Neural progenitor cell (in vitro differentiated cells): Measurements from ENCODE around the gene CPNE4. TPM values are rescaled to one million over a fixed set of nuclear protein-coding genes. Genes with fewer than 3 reads are reported as not detected.

Source experiments
- DNase-seq: peaks from one replicate; pipeline ENCODE4 v3.0.0-alpha.2; 2016; ENCODE audit warnings: low spot score
- H2AFZ ChIP-seq: fragments of 200-600 bp; sonication (generic); replicated peaks from 2 replicates; pipeline ENCODE4 v1.6.1; 2016; ENCODE audit warnings: antibody characterized with exemption
- H3F3A ChIP-seq: fragments of 200-600 bp; sonication (generic); 2 replicates; pipeline ENCODE4 v1.6.1; 2016; ENCODE audit warnings: antibody characterized with exemption, low read depth
- H3K27ac ChIP-seq: fragments of 200-600 bp; sonication (generic); 2 replicates; pipeline ENCODE4 v1.5.1; 2016; ENCODE audit warnings: mild to moderate bottlenecking
- H3K27me3 ChIP-seq: fragments of 200-600 bp; sonication (generic); 2 replicates; pipeline ENCODE4 v1.6.1; 2016; ENCODE audit warnings: mild to moderate bottlenecking, moderate library complexity
- H3K36me3 ChIP-seq: fragments of 200-600 bp; sonication (generic); 2 replicates; pipeline ENCODE4 v1.5.1; 2016
- H3K4me1 ChIP-seq: fragments of 200-600 bp; sonication (generic); 2 replicates; pipeline ENCODE4 v1.6.1; 2016; ENCODE audit warnings: mixed run types
- H3K4me2 ChIP-seq: fragments of 200-600 bp; sonication (generic); 2 replicates; pipeline ENCODE4 v1.6.1; 2016
- H3K4me3 ChIP-seq: fragments of 200-600 bp; sonication (generic); 2 replicates; pipeline ENCODE4 v1.5.1; 2016
- H3K79me2 ChIP-seq: fragments of 200-600 bp; sonication (generic); 2 replicates; pipeline ENCODE4 v1.6.1; 2016; ENCODE audit warnings: low read depth
- H3K9ac ChIP-seq: fragments of 200-600 bp; sonication (generic); 2 replicates; pipeline ENCODE4 v1.6.1; 2016
- H3K9me3 ChIP-seq: fragments of 200-600 bp; sonication (generic); 2 replicates; pipeline ENCODE4 v1.5.1; 2016; ENCODE audit warnings: low read depth
- H4K20me1 ChIP-seq: fragments of 200-600 bp; sonication (generic); 2 replicates; pipeline ENCODE4 v1.6.1; 2016; ENCODE audit warnings: low read depth
- H3K27ac Mint-ChIP-seq: 3 replicates; pipeline ENCODE4 v1.8.0; 2021; ENCODE audit warnings: mixed read lengths
- H3K27me3 Mint-ChIP-seq: 2 replicates; pipeline ENCODE4 v1.8.0; 2022; ENCODE audit warnings: low read depth, mild to moderate bottlenecking, inconsistent platforms, moderate library complexity, mixed read lengths; ENCODE audit not compliant: insufficient read depth
- H3K36me3 Mint-ChIP-seq: 3 replicates; pipeline ENCODE4 v1.8.0; 2021; ENCODE audit warnings: mixed read lengths
- H3K4me1 Mint-ChIP-seq: 3 replicates; pipeline ENCODE4 v1.8.0; 2021; ENCODE audit warnings: mixed read lengths
- H3K4me3 Mint-ChIP-seq: 3 replicates; pipeline ENCODE4 v1.8.0; 2021; ENCODE audit warnings: mild to moderate bottlenecking, moderate library complexity, mixed read lengths
- H3K9me3 Mint-ChIP-seq: 3 replicates; pipeline ENCODE4 v1.8.0; 2020; ENCODE audit warnings: mixed read lengths
- EZH2 ChIP-seq: fragments of 200-600 bp; sonication (generic); IDR thresholded peaks from 2 replicates; pipeline ENCODE4 v1.6.1; 2017; ENCODE audit warnings: antibody characterized with exemption, mild to moderate bottlenecking, moderate library complexity
- EZH2phosphoT487 ChIP-seq: fragments of 200-600 bp; sonication (generic); IDR thresholded peaks from 2 replicates; pipeline ENCODE4 v1.6.1; 2017; ENCODE audit warnings: antibody characterized with exemption
- total RNA-seq: library from RNA; depleted of rRNA; stranded (reverse); fragments of >200 nt; gene quantifications from 2 replicates; pipeline ENCODE4 v1.2.3, GENCODE V29; 2015; ENCODE audit warnings: low replicate concordance
- TF ChIP-seq, protein P1 (sequence below): fragments of 200-600 bp; sonication (generic); IDR thresholded peaks from 2 replicates; pipeline ENCODE4 v1.5.1; 2017; ENCODE audit warnings: antibody characterized with exemption, mild to moderate bottlenecking

The CPNE4 gene
- total RNA-seq, 1 donor from 2014 or later: not detected

DNA sequence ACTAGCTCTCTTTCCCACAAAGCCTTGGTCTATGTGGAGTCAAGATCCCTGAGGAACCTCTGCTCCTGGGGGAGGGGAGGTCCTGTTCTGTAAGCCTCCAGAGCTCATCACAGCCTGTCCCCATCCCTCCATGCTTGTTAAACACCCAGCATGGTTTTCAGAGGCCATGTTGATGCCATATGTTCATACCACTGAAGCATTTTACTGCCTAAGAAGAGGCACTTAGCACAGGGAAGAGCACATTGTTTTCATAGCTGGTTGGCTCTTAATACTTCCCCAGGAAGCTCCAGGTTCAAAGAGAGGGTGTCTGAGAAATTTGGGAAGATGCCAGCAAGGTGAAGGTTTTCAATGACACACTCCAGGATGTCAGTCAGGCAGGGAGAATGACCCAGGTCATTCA is 25.6 kb downstream of the CPNE4 start:
- no peak overlapping the region for H3K4me3 Mint-ChIP-seq
- TF ChIP-seq EZH2phosphoT487 (no peak), EZH2 (no peak)
- TF ChIP-seq, protein P1, sequence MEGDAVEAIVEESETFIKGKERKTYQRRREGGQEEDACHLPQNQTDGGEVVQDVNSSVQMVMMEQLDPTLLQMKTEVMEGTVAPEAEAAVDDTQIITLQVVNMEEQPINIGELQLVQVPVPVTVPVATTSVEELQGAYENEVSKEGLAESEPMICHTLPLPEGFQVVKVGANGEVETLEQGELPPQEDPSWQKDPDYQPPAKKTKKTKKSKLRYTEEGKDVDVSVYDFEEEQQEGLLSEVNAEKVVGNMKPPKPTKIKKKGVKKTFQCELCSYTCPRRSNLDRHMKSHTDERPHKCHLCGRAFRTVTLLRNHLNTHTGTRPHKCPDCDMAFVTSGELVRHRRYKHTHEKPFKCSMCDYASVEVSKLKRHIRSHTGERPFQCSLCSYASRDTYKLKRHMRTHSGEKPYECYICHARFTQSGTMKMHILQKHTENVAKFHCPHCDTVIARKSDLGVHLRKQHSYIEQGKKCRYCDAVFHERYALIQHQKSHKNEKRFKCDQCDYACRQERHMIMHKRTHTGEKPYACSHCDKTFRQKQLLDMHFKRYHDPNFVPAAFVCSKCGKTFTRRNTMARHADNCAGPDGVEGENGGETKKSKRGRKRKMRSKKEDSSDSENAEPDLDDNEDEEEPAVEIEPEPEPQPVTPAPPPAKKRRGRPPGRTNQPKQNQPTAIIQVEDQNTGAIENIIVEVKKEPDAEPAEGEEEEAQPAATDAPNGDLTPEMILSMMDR: no peak
- no peak overlapping the region for H3K4me3 ChIP-seq
- peaks cover 5% of the 10 kb centered on the region for H3K4me1 ChIP-seq
- H3K9ac ChIP-seq: no peak overlapping the region
- DNase-seq: no peak
- H3K4me2 ChIP-seq: no peak overlapping the region
- no peaks in the 10 kb centered on the region for H3K27me3 Mint-ChIP-seq
- H3K36me3 ChIP-seq: no peaks in the 10 kb centered on the region
- H3K27ac Mint-ChIP-seq: no peak overlapping the region
- H3K4me1 Mint-ChIP-seq: peaks cover 40% of the 10 kb centered on the region
- H3K27ac ChIP-seq: no peak overlapping the region
- H3F3A ChIP-seq: no peaks in the 10 kb centered on the region
- no peaks in the 10 kb centered on the region for H3K79me2 ChIP-seq
- no peaks in the 10 kb centered on the region for H3K9me3 Mint-ChIP-seq
- no peaks in the 10 kb centered on the region for H3K27me3 ChIP-seq
- H2AFZ ChIP-seq: no peak overlapping the region
- no peaks in the 10 kb centered on the region for H4K20me1 ChIP-seq
- no peaks in the 10 kb centered on the region for H3K9me3 ChIP-seq
- H3K36me3 Mint-ChIP-seq: no peaks in the 10 kb centered on the region

DNA sequence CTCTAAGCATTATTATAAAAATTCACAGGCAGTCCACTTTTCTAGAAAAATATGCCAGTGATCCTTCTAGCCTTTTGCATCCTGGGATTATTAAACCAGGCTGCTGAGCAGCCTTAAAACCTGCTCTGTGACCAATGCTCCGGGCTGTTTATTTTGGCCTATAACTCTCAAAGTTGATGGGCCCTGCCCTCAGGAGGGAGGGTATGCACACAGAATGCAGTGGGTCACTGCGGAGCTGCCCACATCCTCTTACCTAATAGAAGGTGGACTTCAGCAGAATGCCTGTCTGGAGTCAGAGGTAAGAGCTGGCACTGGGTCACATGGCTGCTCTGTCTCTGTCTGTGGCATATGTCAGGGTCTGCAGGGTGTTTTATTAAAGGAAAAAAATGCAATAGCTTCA is 26.0 kb downstream of the CPNE4 start:
- Histone ChIP-seq H3K36me3 (no peaks in the 10 kb centered on the region), H3K27ac (no peak overlapping the region), H3K4me3 (no peak overlapping the region), H3K27me3 (no peaks in the 10 kb centered on the region), H3K4me2 (no peak overlapping the region), H3K4me1 (peaks cover 5% of the 10 kb centered on the region), H3K9me3 (no peaks in the 10 kb centered on the region), H2AFZ (no peak overlapping the region), H3F3A (no peaks in the 10 kb centered on the region), H3K9ac (no peak overlapping the region), H3K79me2 (no peaks in the 10 kb centered on the region), H4K20me1 (no peaks in the 10 kb centered on the region)
- no peaks in the 10 kb centered on the region for H3K9me3 Mint-ChIP-seq
- DNase-seq: no peak
- H3K36me3 Mint-ChIP-seq: no peaks in the 10 kb centered on the region
- TF ChIP-seq, protein P1: no peak
- TF ChIP-seq EZH2 (no peak), EZH2phosphoT487 (no peak)
- H3K27ac Mint-ChIP-seq: no peak overlapping the region
- H3K4me1 Mint-ChIP-seq: peaks cover 39% of the 10 kb centered on the region
- no peaks in the 10 kb centered on the region for H3K27me3 Mint-ChIP-seq
- H3K4me3 Mint-ChIP-seq: no peak overlapping the region

DNA sequence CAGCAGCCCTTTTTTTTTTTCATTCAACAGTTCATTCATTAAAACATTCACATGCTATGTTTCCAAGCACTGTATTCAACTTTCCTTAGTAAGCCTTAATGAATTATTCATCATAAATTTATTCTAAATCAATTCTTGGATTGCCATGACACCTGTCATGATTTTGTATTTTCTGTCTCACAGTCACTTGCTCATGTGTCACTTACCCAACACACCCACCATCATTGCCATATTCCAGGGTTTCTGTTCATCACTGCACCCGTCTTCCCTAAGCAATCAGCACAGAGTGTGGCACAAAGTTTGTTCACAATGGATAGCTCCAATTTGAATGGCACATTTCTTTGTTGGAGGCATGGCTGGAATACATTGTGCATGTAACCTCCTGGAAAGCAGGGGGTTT is 27.2 kb downstream of the CPNE4 start:
- no peaks in the 10 kb centered on the region for H4K20me1 ChIP-seq
- H2AFZ ChIP-seq: no peak overlapping the region
- H3K9me3 ChIP-seq: no peaks in the 10 kb centered on the region
- no peaks in the 10 kb centered on the region for H3K36me3 Mint-ChIP-seq
- H3K4me3 ChIP-seq: no peak overlapping the region
- H3K9me3 Mint-ChIP-seq: no peaks in the 10 kb centered on the region
- H3K27ac ChIP-seq: no peak overlapping the region
- DNase-seq: no peak
- no peaks in the 10 kb centered on the region for H3K27me3 ChIP-seq
- TF ChIP-seq, protein P1: no peak
- no peak for TF ChIP-seq EZH2phosphoT487
- no peak for TF ChIP-seq EZH2
- H3K4me2 ChIP-seq: no peak overlapping the region
- H3K4me1 ChIP-seq: peaks cover 5% of the 10 kb centered on the region
- H3K4me1 Mint-ChIP-seq: peaks cover 39% of the 10 kb centered on the region
- no peak overlapping the region for H3K9ac ChIP-seq
- no peaks in the 10 kb centered on the region for H3K36me3 ChIP-seq
- no peak overlapping the region for H3K27ac Mint-ChIP-seq
- H3F3A ChIP-seq: no peaks in the 10 kb centered on the region
- H3K27me3 Mint-ChIP-seq: no peaks in the 10 kb centered on the region
- H3K79me2 ChIP-seq: no peaks in the 10 kb centered on the region
- no peak overlapping the region for H3K4me3 Mint-ChIP-seq
